Astrocyte of the spinal cord (primary cell): ENCODE data around the gene FBP1.

Source experiments
- DNase-seq: peaks from one replicate; pipeline ENCODE4 v3.0.0; 2011; ENCODE audit warnings: low read depth, low spot score
- H3K4me3 ChIP-seq: 2 replicates; pipeline ENCODE4 v1.5.1; 2011; ENCODE audit warnings: low read depth, mild to moderate bottlenecking, low read length, moderate library complexity
- CTCF ChIP-seq: IDR thresholded peaks from 2 replicates; pipeline ENCODE4 v1.5.1; 2012; ENCODE audit warnings: low read depth, mild to moderate bottlenecking, low read length, inconsistent platforms
- in situ Hi-C: cut with HindIII; loops from 2 replicates; pipeline ENCODE4 v1.10.0; 2017; ENCODE audit warnings: low sequenced_read_pairs

The FBP1 gene

GRCh38 chr9:94606646-94607422, 32.5 kb downstream of the FBP1 start:
- DNase-seq = no peak
- H3K4me3 ChIP-seq = no peak overlapping the region
- no peak for TF ChIP-seq CTCF
- in situ Hi-C loops = no loop called here

- peak; percentile 73 for TF ChIP-seq CTCF
- in situ Hi-C loops = no loop called here
- DNase-seq = peak; percentile 47
- H3K4me3 ChIP-seq = no peak overlapping the region
These were observed 35.8 kb downstream of the FBP1 start for GRCh38 chr9:94603259-94604160.

- TF ChIP-seq CTCF = no peak
- no peak for DNase-seq
- in situ Hi-C loops = no loop called here
- no peak overlapping the region for H3K4me3 ChIP-seq
These were observed 36.7 kb downstream of the FBP1 start for GRCh38 chr9:94602666-94603065.

- no peak for DNase-seq
These were observed 38.6 kb downstream of the FBP1 start for GRCh38 chr9:94600715-94601114.

GRCh38 chr9:94600258-94600657, 39.1 kb downstream of the FBP1 start:
- in situ Hi-C loops = no loop called here
- no peak overlapping the region for H3K4me3 ChIP-seq
- no peak for DNase-seq
- TF ChIP-seq CTCF = no peak

More at GRCh38 chr9:94600715-94601114, 38.6 kb downstream of the FBP1 start:
- H3K4me3 ChIP-seq = no peak overlapping the region
- no peak for TF ChIP-seq CTCF
- in situ Hi-C loops = no loop called here

- H3K4me3 ChIP-seq = no peak overlapping the region
- TF ChIP-seq CTCF = no peak
- DNase-seq = no peak
- in situ Hi-C loops = no loop called here
These were observed 40.2 kb downstream of the FBP1 start for GRCh38 chr9:94599102-94599501.
